MM.1S (cell line): Measurements from ENCODE around the gene IRAK2.

Experiments used
- CTCF ChIP-seq: fragments of 300-600 bp; sonication (generic); IDR thresholded peaks from 2 replicates; pipeline ENCODE4 v1.5.1; 2016; ENCODE audit warnings: antibody characterized with exemption, low read length, mixed read lengths
- EZH2 ChIP-seq: fragments of 300-600 bp; sonication (generic); optimal IDR thresholded peaks from 2 replicates; pipeline ENCODE3; 2017; ENCODE audit warnings: low read depth, mild to moderate bottlenecking, antibody characterized with exemption, low read length, mixed read lengths
- EZH2phosphoT487 ChIP-seq: fragments of 300-600 bp; sonication (generic); IDR thresholded peaks from 2 replicates; pipeline ENCODE4 v1.6.1; 2018; ENCODE audit warnings: antibody characterized with exemption, low read length

- no peak for TF ChIP-seq EZH2phosphoT487
- TF ChIP-seq CTCF, result no peak
- TF ChIP-seq EZH2, result no peak
These were observed 10.2 kb upstream of the IRAK2 start for GRCh38 chr3:10154335-10155122.
